Measurements from ENCODE around the gene RNF150. TPM values are rescaled to one million over a fixed set of nuclear protein-coding genes. Genes with fewer than 3 reads are reported as not detected.
"Not testable (repeated sequence)": the region's sequence is repeated elsewhere in the genome, so short reads cannot be mapped to it uniquely, and the experiment has no call there.

RNF150 gene
- polyA plus RNA-seq, 1 donor = 28.9 TPM

DNA sequence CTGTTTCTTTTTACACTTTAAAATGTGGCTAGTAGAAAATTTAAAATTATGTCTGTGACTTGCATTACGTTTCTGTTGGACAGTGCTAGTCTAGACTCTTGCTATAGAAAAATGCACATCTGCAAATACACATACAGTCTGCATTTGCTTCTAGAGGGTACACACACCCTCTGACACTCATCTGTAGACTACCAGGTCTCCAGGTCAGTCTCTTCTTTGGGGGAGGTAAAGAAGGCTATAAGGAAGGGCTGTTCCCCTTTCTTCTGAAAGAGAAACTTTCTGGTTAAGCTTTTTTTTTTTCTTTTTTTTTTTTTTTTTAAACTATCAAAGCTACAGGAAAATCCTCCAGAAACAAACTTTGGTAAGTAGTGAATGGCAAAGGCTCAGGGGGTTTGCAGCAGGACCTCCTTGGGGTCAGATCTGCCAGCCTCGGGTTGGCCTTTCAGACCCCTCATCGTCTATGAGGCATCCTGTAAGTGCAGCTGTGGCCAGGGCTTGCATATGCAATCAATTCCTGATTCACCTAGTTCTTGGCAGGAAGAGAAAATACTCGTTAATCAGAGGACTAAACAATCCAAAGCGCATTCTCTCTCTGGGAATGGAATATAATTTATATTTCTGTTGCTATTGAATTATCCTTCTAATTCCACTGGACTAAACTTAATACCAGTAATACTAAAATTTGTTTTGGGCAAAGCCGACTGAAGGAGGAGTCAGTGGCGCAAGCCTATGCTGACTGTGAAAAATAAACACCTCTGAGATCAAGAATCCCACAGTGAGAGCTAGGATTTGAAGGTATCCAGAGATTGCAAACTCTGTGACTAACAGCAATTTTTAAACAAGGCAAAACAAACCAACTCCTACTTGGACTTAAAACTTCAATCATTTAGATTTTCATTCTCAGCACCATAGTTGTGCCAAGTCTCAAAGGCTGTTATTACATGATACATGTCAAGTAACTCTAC lies 267.7 kb downstream of the RNF150 start:
- DNase-seq = no peak

DNA sequence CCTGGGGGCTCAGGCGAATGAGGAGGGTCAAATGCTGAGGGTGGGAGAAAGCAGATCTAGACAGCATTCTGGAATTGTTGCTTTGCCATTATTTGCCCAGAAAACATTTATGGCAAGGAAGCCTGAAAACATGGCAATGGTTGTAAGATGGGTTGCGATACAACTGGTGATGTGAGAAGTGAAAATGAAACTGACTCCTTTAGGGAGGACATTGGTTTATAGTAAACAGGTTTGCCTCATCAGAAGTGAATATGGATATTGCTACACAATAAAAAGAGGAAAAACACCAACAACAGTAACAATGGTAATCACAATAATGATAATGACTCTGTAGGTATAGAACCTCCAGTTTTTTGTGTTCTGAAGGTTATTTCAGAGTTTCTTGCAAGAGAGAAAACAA lies 270.1 kb downstream of the RNF150 start:
- DNase-seq = no peak

DNA sequence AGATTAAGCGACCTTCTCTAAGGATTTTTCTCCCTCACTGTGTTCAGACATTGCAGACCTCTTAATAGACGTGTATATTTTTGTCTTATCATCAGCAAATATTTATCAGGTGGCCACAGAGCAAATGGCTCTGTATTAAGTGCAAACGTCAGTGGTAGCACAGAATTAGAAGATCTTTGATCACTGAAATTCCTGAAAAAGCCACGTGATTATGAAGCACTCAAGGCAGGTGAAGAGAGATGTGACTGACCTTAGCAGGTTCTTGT lies 271.2 kb downstream of the RNF150 start:
- DNase-seq = no peak

DNA sequence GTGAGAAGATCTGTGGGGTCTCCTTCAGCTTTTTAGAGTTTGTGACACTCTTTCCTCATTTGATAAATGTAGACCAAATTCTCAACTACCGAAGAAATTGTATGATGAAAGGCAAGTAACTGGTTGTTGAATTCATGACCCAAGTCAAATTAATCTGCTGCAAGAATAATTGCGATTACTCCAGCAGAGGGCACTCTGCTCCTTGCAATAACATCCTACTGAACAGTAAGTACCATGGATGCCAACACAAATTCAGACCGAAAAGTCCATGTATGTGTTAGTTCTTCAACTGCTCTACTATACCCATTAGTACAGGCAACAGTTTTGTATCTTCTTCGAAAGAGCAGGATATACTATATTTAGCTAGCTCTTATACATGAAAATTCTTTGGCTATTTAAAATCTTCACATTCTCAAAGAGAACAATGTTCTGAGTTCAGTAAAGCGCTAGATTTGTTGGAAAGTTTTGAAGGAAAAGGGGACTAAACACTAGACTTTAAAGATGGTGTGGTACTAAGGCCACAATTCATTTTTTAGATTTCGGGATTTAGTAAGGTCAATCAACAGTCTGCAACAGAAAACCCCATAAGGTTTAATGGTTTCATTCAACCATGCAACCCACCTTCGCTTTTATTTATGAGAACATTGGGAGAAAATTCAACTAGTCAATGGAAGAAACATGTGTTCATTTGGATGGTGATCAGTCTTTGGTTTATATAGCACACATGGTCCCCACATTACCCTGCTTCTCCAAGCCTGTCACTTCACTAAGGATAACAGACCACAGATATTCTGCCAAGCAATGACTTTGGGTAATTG lies 271.7 kb downstream of the RNF150 start:
- peak; percentile 90 for DNase-seq

DNA sequence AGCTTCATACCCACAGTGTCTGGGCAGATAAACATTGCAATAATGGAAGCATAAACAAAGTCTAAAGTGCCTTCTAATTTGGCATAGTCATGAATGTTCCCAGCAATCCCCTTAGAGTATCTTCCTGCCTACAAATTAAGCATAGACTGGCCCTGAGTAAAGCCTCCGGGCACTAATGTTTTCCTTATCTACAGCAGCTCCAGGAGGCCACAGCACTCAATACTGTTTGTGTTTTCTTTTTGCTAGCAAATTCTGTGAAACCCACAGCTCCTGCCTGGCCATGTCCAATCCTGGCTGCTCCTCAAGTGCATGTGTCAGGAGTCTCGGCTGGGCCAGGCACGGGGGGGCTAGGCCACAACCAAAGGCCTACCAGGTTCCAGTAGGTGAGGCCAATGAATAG lies 274.4 kb downstream of the RNF150 start:
- no peak for DNase-seq

DNA sequence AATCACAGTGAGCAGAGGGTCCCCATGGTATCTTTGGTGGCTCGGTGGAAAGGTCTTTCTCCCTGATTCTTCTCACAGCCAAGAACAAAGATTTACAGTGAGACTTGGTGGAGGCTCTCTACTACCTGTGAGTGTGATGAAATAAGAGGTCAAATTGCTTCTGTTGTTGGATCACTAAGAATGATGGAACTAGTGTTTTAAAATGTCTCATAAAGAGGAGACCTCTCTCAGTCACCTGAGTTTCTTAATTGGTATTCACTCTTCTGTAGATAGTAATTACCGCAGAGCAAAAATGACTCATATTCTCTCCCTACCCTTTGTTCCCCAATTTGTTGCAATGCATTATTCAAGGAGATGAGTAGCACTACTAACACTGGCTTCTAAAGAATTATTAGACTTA lies 276.2 kb downstream of the RNF150 start:
- no peak for DNase-seq

DNA sequence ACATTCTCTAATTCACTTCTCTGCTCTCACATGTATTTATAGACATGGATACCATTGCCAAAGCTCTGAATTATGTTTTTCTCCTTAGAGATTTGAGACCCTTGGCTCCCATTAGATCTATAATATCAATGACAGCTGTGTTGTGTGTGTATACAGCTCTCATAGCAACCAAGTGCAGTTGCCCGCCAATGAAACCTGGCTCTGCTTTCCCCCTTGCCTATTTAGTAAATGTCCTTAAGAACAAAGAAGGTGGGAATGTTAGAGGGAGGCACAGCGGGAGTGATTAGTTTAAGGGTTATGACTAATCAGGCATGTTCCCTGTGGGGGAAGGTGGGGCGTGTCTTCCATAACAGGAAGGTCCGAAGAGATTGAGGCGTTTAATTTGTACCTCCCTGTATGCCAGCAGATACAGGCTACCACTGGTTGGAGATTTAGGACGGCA lies 276.6 kb downstream of the RNF150 start:
- peak; percentile 52 for DNase-seq

DNA sequence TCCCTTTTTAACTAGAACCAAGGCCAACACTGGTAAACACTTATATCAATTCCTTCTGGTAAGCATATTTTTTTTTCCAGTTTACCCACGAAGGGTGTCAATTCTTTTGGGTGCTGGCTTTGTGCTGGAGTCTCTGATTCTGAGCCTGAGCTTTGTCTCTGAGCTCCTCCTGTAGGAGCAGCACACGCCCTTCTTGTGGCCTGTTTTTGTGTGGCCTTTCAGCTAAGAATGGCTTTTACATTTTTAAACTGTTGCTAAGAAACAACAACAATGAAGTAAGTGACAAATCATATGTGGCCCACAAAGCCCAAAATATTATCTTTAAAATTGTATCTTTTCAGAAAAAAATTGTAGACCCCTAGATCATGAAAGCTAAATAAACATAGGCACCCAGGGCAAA lies 279.1 kb downstream of the RNF150 start:
- no peak for DNase-seq

DNA sequence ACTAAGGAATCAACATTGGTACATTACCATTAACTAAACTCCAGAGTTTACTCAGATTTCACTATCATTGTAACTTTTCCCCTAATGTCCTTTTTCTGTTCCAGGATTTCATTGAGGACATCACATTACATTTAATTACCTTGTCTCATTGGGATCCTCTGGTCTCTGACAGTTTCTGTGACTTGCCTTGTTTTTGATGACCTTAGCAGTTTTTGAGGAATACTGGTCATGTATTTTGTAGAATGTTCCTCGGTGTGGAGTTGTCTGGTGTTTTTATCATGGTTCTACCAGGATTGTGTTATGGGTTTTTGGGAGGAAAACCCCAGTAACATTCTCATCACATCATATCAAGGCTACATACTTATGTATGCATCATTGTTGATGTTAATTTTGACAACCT lies 281.5 kb downstream of the RNF150 start:
- DNase-seq = no peak

DNA sequence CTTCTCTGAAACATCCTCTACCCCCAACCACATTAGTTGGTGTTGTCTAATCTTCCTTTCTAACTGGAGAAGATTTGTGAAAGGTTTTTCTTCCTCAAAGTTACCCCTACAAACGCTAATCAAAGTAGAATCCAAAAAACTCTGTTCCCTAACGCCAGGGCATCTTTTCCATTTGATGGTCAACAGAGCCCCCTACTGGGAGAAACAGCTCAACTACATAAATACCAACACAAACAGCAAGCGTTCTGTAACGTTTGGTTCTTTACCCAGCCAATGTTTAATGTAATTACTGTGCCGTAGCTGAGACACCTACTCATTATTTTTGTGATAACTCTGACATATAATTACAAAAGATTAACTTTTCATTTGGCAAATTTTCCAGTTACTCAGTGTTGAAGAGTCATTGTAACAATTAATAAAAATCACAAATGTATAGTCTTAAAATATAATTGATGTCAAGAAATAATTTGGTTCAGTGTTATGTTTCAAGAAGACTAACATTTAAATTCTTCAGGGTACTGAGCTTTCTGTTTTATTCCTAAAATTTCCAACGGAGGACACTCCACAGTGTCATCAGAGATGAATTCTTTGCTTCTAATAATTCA lies 282.1 kb downstream of the RNF150 start:
- peak; percentile 77 for DNase-seq

DNA sequence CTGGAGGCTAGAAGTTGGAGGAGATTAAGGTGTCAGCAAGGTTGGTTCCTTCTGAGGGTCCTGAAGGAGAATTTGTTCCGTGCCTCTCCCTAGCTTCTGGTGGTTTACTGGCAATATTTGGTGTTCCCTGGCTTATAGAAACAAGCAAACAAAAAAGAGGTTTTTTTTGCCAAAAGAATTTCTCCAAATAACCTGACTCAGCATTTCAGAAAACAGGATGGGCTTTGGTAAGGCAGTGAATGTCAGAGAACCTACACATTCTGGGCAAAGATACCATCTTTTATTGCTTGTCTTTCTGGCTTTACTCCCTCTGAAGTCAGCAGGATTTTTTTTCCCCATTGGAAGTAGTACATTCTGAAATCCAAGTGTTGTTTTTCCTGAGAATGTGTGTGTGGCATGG lies 283.7 kb downstream of the RNF150 start:
- no peak for DNase-seq

DNA sequence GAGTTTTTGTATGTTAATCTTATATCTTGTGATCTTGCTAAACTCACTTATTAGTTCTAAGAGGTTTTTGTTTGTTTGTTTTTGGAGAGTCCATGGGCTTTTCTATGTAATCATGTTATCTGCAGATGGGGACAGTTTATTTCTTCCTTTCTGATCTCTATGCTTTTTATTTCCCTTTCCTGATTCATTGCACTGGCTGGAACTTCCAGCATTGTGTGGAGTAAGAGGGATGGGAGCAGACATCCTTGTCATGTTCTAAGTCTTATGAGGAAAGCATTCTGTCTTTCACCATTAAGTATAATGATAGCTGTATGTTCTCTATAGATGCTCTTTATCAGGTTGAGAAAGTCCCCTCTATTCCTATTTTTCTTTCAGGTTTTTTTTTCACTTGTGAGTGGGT lies 286.5 kb downstream of the RNF150 start:
- no peak for DNase-seq

DNA sequence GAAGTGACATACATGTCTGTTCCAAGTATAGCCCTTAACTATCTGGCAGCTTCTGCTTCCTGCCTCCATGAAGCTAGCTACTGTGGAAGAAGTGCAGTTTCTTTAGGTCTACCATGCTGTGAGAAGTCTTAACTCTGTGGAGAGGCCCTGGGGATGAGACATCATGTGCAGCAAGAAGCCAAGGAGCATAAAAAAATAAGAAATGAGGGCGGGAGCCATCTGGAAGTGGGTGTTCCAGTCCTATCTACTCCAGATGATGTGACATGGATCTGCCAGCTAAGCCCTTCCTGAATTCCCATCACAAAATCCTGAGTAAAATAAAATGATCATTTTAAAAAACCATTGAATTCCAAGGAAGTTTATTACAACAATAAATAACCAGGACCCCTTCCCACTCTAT lies 289.2 kb downstream of the RNF150 start:
- no peak for DNase-seq

DNA sequence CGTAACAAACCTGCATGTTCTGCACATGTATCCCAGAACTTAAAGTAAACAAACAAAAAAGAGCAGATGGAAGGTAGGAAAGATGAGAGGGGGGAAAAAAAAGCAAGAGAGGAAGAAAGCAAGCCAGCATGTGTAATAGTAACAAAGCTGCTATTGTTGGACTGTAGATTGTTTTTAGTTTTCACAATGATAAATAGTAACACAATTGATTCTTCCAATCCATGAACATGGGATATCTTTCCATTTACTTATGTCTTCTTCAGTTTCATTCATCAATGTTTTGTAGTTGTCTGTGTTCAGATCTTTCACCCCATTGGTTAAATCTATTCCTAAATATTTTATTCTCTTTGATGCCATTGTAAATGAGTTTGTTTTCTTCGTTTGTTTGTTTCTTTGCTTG lies 292.1 kb downstream of the RNF150 start:
- no peak for DNase-seq

DNA sequence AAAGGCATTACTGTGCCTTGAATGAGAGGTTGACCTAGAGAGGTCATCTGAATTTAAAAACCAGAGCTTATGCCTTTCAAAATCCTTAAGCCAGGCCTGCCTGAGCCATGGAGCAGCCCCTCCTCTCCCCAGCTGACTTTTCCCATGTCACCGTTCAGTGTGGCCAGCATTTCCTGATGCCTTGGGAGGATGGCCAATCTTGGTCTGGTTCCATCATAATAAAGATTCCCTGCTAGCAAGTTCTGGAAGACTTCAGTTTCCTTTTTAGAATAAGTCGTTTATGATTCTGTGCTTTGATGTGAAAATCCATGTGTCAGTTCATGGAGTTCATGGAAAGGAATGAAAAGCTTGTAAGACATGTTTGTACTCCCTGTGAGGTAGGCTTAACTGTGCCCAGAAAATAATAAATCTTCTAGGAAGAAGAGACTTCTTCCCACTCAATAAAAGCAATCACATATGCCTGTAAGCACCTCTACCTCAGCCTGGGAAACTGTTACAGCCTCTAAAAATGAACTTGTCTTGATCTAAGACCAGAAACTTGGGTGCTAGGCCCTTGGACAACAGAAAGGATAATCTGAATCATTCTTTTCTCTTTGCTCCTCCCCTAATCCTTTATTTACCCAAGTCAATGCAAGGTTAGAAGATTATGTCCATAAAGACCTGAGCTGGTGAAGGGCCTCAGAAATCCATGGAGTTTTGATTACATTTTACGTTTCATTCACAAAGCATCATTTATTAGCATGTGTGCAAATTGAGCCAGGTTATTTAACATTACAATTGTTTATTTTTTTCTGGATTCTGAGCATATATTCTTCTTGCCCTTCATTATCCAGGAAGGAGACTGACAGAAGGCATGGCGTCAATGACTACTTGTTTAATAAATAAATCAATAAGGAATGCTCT lies 293.1 kb downstream of the RNF150 start:
- DNase-seq = no peak

DNA sequence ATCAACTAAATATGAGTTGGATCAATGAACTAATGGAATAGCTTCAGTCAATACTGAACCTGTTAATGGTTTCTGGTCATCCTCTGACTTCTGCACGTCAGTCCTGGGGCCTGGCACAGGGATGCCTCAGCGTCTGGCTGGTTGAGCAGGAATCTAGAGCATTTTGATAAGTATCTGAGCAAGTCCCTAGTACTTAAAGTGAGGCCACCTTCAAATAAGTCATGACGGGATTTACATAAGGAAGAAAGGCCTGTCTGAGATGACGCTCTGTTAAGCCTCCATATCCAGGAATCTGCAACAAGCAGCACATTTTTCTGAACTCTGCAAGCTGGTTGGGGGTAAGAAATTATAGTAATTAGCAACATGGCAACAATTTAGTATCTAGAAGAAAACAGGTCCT lies 293.9 kb downstream of the RNF150 start:
- DNase-seq = no peak

DNA sequence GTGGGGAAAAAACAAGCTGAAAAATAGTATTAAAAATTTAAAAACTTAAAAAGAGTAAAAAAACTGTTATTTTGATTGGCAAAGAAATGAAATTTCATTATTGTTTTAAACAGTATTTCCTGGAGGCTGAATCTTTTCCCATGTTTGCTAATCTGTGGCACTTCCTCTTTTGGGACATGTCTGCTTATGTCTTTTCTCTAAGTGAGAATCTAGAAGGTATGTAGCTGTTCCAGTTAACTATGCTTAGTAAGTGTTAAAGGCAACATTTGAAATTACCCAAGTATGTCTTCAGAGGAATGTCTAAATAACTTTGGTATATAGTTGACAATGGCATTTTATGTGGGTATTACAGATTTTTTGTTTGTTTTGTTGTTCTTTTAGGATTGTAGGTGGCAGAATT lies 295.5 kb downstream of the RNF150 start:
- no peak for DNase-seq

DNA sequence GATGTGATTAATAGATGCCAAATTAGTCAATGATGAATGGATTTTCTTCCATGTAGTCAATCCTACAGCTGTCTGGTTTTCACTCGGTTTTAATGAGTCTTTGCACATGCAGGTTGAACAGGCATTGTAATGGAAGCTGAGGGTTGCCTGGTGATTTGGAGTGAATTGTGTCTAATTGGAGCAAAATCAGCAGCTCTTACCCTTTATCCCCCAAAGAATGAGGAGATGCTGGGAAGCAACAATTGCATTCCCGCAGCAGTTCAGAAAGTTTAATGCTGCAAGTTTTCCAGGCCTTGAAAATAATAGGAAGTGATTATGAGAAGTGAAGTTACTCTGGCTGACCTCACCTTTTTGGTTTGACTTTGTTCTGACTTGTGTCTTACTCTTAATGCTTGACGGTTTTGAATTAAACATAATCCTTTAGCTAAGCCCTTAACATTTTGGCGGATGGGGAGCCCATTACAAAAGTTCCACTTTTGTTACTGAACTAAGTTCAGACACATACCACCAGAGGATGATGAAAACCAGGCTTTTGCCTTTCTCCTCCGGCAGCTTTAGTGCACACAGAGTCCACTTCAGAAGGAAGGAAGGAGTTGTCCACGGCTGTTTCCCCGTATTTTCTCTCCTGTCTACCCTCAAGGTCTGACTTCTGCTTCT lies 298.3 kb downstream of the RNF150 start:
- no peak for DNase-seq

DNA sequence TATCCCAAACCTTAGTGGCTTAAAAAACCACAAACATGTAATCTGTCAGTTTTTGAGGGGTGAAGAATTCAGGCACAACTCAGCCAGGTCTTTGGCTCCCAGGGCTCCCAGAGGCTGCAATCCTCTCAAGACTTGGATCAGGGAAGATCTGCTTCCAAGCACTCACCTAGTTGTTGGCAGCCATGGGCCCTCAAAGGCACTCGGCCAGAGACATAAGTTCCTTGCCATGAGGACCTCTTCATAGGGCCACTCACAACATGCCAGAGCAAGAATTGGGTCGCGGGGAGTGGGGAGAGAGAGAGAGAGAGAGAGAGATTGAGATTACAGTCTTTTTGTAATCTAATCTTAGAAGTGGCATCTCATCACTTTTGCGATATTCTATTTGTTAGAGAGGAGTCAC lies 300.0 kb downstream of the RNF150 start:
- DNase-seq = no peak

DNA sequence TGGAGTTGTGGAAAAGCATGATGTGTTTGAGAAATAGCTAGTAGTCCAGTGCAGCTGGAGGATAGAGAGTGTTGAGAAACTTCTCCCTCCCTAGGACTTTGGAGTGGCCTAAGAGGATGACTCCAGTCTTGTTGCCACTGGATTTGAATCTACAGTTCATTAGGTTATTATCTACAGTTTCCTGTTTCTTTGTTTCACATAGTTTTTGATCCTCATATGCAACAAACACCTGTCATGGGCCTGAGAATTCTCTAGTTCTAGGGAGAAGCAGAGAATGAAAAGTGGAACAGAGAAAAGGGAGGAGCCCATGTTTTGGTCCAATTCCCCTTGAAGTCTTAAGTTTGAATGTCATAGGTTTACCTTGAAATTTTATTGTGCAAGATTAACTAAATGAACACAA lies 303.4 kb downstream of the RNF150 start:
- DNase-seq = no peak

DNA sequence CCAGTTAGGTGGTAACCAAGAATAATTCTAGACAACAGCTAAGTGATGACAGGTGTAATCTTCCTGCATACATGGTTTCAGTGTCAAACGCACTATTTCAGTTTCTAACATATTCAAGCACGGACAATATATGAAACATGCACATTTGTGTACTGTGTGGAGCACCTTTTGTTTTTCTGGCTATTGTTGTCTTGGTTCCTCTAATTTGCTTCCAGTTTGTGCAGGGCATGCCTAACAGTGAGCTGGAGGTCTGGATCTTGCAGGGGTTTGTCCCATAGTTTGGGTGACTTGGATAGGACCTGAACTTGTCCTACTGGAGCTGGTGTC lies 306.6 kb downstream of the RNF150 start:
- DNase-seq = no peak

DNA sequence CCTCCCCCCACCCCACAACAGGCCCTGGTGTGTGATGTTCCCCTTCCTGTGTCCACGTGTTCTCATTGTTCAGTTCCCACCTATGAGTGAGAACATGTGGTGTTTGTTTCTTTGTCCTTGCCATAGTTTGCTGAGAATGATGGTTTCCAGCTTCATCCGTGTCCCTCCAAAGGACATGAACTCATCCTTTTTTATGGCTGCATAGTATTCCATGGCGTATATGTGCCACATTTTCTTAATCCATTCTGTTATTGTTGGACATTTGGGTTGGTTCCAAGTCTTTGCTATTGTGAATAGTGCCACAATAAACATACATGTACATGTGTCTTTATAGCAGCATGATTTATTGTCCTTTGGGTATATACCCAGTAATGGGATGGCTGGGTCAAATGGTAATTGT lies 312.7 kb downstream of the RNF150 start:
- not testable (repeated sequence) for DNase-seq

All from left kidney (tissue), 2 donors.